ENCODE measurements around the gene MXD3.
"Not testable (repeated sequence)": the region's sequence is repeated elsewhere in the genome, so short reads cannot be mapped to it uniquely, and the experiment has no call there.

The MXD3 gene

GRCh38 chr5:177343777-177344176 is 32.1 kb upstream of the MXD3 start:
- in situ Hi-C loops (cut with MboI; ENCODE audit: low sequenced_read_pairs) = no loop called here

GRCh38 chr5:177343000-177343399 is 31.3 kb upstream of the MXD3 start:
- in situ Hi-C loops (cut with MboI; ENCODE audit: low sequenced_read_pairs) = not testable (repeated sequence)

- in situ Hi-C loops (cut with MboI; ENCODE audit: low sequenced_read_pairs) = no loop called here
These were observed 27.5 kb upstream of the MXD3 start for GRCh38 chr5:177339107-177339638.

- in situ Hi-C loops (cut with MboI; ENCODE audit: low sequenced_read_pairs) = no loop called here
These were observed 26.8 kb upstream of the MXD3 start for GRCh38 chr5:177338251-177339106.

- in situ Hi-C loops (cut with MboI; ENCODE audit: low sequenced_read_pairs) = no loop called here
These were observed 25.2 kb upstream of the MXD3 start for GRCh38 chr5:177336603-177337494.

GRCh38 chr5:177336112-177336511 is 24.4 kb upstream of the MXD3 start:
- in situ Hi-C loops (cut with MboI; ENCODE audit: low sequenced_read_pairs) = no loop called here

GRCh38 chr5:177335701-177336065 is 24.0 kb upstream of the MXD3 start:
- in situ Hi-C loops (cut with MboI; ENCODE audit: low sequenced_read_pairs) = no loop called here

GRCh38 chr5:177334781-177335700 is 23.3 kb upstream of the MXD3 start:
- in situ Hi-C loops (cut with MboI; ENCODE audit: low sequenced_read_pairs) = no loop called here

GRCh38 chr5:177334155-177334551 is 22.5 kb upstream of the MXD3 start:
- in situ Hi-C loops (cut with MboI; ENCODE audit: low sequenced_read_pairs) = no loop called here

- in situ Hi-C loops (cut with MboI; ENCODE audit: low sequenced_read_pairs) = no loop called here
These were observed 21.9 kb upstream of the MXD3 start for GRCh38 chr5:177333420-177334154.

- in situ Hi-C loops (cut with MboI; ENCODE audit: low sequenced_read_pairs) = no loop called here
These were observed 21.2 kb upstream of the MXD3 start for GRCh38 chr5:177332896-177333260.

GRCh38 chr5:177332031-177332895 is 20.6 kb upstream of the MXD3 start:
- in situ Hi-C loops (cut with MboI; ENCODE audit: low sequenced_read_pairs) = no loop called here

- in situ Hi-C loops (cut with MboI; ENCODE audit: low sequenced_read_pairs) = no loop called here
These were observed 19.5 kb upstream of the MXD3 start for GRCh38 chr5:177330991-177331842.

- in situ Hi-C loops (cut with MboI; ENCODE audit: low sequenced_read_pairs) = no loop called here
These were observed 18.2 kb upstream of the MXD3 start for GRCh38 chr5:177329883-177330282.

GRCh38 chr5:177328545-177329231 is 17.0 kb upstream of the MXD3 start:
- in situ Hi-C loops (cut with MboI; ENCODE audit: low sequenced_read_pairs) = no loop called here

GRCh38 chr5:177327539-177328522 is 16.1 kb upstream of the MXD3 start:
- in situ Hi-C loops (cut with MboI; ENCODE audit: low sequenced_read_pairs) = no loop called here

Measured in HL-60/S4 (cell line).